Stimulated activated naive CD8-positive, alpha-beta T cell treated with anti-CD3 and anti-CD28 coated beads, Interleukin-15, Interleukin-2, amounts not matched to agents 100 U/mL and 50 U/mL, for 24 hours (primary cell): Measurements from ENCODE around the gene TRIO.
"Not testable (repeated sequence)": the region's sequence is repeated elsewhere in the genome, so short reads cannot be mapped to it uniquely, and the experiment has no call there.

ENCODE experiments used
- ATAC-seq: fragments of 150-1000 bp; cut with Tn5 transposase; one replicate; pipeline ENCODE4 v1.10.0; 2021
- DNase-seq: peaks from one replicate; pipeline ENCODE4 v3.0.0; 2021

TRIO gene

GRCh38 chr5:14142827-14143545, at the start of gene TRIO:
TSS of gene TRIO (plus strand) at chr5:14143342. CDS start at chr5:14143726, 384 bp downstream.
- ATAC-seq (peak; percentile 74), DNase-seq (peak; percentile 89)

- DNase-seq, ATAC-seq: not testable (repeated sequence)
Measured at GRCh38 chr5:14097380-14097779, 45.8 kb upstream of the TRIO start.

DNA sequence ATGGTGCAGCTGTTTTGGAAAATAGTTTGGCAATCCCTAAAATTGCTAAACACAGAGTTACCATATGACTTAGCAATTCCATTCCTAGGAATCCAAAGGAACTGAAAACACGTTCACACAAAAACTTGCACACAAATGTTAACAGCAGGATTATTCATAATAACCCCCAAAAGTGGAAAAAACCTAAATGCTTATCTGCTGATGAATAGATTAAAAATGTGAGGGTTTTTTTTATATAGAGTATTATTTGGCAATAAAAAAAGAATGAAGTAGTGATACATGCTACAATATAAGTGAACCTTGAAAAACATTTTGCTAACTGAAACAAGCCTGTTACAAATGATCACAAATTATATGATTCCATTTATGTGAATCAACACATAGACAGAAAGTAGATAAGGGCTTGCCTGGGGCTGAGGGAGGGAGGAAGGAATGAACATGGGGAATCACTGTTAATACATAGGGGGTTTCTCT, 45.1 kb upstream of the TRIO start:
- no peak for DNase-seq
- ATAC-seq: no peak

- ATAC-seq: no peak
Measured at GRCh38 chr5:14100281-14100680, 42.9 kb upstream of the TRIO start.

GRCh38 chr5:14101922-14102321, 41.2 kb upstream of the TRIO start:
- DNase-seq (no peak), ATAC-seq (no peak)

More at GRCh38 chr5:14100281-14100680, 42.9 kb upstream of the TRIO start:
- DNase-seq: no peak

GRCh38 chr5:14102666-14103065, 40.5 kb upstream of the TRIO start:
- no peak for DNase-seq
- no peak for ATAC-seq

DNA sequence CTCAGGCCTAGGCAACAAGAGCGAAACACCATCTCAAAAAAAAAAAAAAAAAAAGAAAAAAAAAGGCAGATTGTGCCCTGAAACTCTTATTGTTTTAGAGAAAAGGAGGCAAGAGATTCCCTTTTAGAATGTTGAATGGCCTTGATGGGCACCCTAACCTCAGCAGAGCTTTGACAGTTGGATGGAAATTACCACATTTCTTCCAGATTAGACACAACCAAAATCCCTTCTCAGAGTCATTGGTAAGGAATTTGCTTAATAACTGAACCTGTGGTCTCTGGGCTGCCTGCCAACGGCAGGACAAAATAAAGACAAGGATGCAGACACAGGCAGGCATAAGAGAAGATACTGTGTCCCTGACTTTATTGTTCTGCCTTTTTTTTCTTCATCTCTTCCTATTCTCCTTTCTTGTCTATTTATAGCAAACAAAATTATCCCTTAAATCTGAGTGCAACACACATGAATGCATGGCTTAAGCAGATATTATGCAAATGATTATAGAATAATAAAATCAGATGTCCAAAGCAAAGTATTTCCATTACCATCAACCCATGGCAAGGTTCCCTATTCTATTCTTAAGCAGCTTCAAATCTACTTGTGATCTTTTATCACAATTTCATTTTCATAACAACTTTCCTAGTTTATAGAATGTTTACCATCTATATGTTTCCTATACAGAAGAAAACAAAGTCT, 37.3 kb upstream of the TRIO start:
- ATAC-seq (no peak), DNase-seq (no peak)

DNA sequence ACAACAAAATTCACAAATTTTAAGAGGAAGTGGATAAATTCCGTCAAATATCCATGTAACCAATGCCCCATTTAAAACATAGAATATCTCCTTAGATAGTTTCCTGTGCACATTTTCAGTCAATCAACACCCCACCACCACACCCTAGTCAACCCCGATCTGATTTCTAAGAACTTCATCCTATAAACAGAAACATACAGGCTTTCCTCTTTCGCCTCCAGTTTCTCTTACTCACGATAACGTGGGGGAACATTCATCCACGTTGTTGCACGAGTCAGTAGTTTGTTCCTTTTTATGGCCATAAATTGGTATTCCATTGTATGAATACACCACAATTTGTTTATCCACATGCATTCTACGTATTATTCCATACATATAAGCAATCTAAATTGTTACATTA, 35.6 kb upstream of the TRIO start:
- no peak for DNase-seq
- no peak for ATAC-seq

- DNase-seq: peak; percentile 21
- peak; percentile 69 for ATAC-seq
Measured at GRCh38 chr5:14108170-14108996, 34.8 kb upstream of the TRIO start.

DNA sequence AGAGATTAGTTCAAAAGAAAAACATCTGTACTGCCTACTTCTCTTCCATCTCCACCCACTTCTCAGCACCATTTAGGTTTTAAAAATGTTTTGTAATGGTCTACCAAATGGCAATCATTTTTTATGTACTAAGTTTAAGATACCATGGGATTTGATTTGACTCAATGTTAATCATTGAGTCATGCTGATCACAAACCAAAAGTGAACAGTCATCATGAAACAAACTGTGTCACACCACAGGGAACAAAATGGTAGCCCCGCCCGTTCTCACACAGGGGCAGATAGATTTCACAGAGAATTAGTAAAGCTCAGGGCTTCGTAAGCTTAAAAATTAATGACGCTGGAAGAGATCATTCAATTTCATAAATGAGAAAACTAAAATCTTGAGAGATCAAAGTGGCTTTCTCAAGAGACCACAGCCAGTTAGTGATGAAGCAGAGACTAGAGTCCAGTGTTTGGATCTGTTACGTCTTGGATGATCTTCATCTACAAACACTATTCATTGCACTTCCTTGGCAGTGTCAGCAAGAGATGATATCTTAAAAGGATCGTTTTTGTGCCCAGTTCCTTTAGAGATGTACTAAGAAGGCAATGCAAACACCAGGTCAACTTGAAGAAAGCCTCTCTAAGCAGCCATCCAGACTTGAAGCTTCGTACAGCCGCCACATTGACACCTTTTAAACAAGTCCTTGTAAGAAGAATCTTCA, 33.9 kb upstream of the TRIO start:
- no peak for ATAC-seq
- DNase-seq: peak; percentile 23

- ATAC-seq: no peak
- DNase-seq: no peak
Measured at GRCh38 chr5:14109771-14110170, 33.4 kb upstream of the TRIO start.

GRCh38 chr5:14110196-14110595, 32.9 kb upstream of the TRIO start:
- DNase-seq: no peak
- no peak for ATAC-seq

- DNase-seq (no peak), ATAC-seq (no peak)
Measured at GRCh38 chr5:14110680-14111079, 32.5 kb upstream of the TRIO start.

- DNase-seq: no peak
- no peak for ATAC-seq
Measured at GRCh38 chr5:14112998-14113652, 30.0 kb upstream of the TRIO start.

- no peak for DNase-seq
- no peak for ATAC-seq
Measured at GRCh38 chr5:14114615-14115251, 28.4 kb upstream of the TRIO start.

DNA sequence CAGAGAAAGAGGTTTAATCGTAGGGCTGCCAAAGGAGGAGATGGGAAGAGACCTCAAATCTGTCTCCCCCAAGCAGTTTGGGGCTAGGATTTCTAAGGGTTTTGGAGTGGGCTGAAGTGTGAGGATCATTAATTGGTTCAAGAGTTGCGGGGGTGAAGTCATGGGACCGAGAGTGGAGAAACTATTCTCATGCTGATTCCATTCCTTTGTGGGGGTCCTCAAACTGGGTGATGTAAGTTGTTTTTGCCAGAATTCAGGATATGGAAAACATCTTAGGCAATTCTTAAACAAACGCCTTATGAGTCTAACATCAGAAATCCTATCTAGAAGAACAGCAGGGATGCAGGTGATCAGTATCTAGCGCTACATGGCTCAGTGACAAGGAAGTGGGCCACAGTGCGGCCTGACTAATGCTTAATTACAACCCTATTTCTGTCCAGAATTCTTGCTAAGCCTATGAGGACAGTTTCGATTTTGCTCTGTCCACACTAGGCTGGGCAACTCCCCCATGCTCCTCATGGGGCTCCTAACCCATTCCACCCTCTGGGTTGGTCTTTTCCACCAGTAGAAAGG, 27.7 kb upstream of the TRIO start:
- no peak for ATAC-seq
- DNase-seq: no peak

GRCh38 chr5:14118551-14119320, 24.4 kb upstream of the TRIO start:
- DNase-seq (no peak), ATAC-seq (no peak)

DNA sequence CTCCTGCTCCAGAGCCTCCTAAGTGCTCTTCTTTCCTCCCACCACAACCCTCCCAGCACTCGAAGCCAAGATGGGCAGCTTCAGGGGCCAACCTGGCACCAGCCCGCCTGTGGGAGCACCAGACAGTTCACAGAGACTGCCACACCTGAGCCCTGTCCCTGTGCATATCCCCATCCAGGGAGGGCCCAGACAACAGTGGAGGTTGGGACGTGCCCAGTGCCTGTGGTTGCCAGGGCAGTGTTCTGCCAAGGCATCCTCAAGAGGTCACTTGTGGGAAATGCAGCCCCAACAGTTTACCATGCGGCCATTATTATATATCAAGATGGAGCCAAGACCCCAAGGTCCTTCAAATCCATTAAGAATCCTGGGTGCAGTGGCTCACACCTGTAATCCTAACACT, 23.0 kb upstream of the TRIO start:
- ATAC-seq (no peak), DNase-seq (no peak)

DNA sequence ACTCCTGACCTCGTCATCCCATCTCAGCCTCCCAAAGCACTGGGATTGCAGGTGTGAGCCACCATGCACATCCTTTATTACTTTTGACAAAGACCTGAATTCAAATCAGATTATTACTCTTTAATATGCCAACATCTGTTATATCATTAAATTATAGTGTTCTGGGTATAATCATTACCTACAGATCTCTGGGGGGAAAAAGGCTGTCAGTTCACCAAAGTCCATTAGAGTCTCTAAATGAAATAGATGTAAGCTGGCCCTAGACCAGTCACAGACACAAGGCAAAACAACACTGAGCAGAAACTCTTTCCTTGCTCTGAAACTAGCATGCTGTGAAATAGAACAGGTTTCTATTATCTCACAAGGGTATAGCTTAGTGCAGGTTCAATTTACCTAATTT, 21.6 kb upstream of the TRIO start:
- DNase-seq (no peak), ATAC-seq (no peak)

DNA sequence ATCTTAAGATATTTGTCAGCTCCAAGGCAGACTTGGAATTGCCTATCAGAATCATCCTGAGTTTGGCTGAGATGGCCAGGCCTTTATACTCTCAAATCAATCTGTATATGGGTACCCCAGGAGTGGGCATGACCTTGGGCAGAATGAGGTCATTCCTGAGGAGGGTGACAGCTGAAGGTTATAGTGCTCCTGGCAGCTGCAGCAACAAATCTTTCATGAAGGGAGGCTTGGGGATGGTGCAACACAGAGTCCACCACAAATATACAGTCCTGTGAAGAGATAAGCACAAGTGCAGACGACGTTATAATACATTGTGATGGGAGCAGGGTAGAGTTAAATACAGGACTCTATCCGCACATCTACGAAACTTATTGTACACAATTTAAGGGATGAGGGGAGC, 21.1 kb upstream of the TRIO start:
- DNase-seq (no peak), ATAC-seq (no peak)
